A673 (cell line): Measurements from ENCODE around the gene A4GNT. TPM values are rescaled to one million over a fixed set of nuclear protein-coding genes. Genes with fewer than 3 reads are reported as not detected.
A peak's percentile ranks its signal among the peaks of the same experiment; 100 is the strongest.

Experiments
- BruUV-seq: library from RNA; stranded (reverse); fragments of 400-500 nt; replicated peaks from 2 replicates; lab custom pipeline; 2021; lab: Mats Ljungman, UMichigan
- CTCF ChIA-PET: fragments of 300-600 bp; sonication (Branson Sonifier 250); formaldehyde crosslinking; loops from one replicate; lab custom pipeline; 2022; ENCODE audit warnings: antibody characterized with exemption; lab: Charles Lee
- POLR2A ChIA-PET: fragments of 300-600 bp; sonication (Branson Sonifier 250); formaldehyde crosslinking; loops from one replicate; lab custom pipeline; 2022; ENCODE audit warnings: antibody characterized with exemption; ENCODE audit not compliant: low non-redundant PET; lab: Charles Lee
- DNase-seq: peaks from one replicate; pipeline ENCODE4 v3.0.0-alpha.2; 2015; ENCODE audit warnings: low spot score
- H3K27ac ChIP-seq: fragments of 200-600 bp; sonication (generic); 2 replicates; pipeline ENCODE4 v1.5.1; 2016; ENCODE audit warnings: mixed run types, low read depth, mild to moderate bottlenecking, mixed read lengths, antibody characterized with exemption, low read length; ENCODE audit not compliant: poor library complexity, severe bottlenecking
- H3K27me3 ChIP-seq: fragments of 200-600 bp; sonication (generic); replicated peaks from 2 replicates; pipeline ENCODE4 v1.6.1; 2017; ENCODE audit warnings: mixed run types, low read depth, mild to moderate bottlenecking, mixed read lengths, antibody characterized with exemption, low read length; ENCODE audit not compliant: insufficient read depth, poor library complexity
- H3K36me3 ChIP-seq: fragments of 200-600 bp; sonication (generic); 2 replicates; pipeline ENCODE4 v1.6.1; 2016; ENCODE audit warnings: mixed run types, mild to moderate bottlenecking, mixed read lengths, antibody characterized with exemption, low read length; ENCODE audit not compliant: insufficient read depth, poor library complexity, severe bottlenecking
- H3K4me1 ChIP-seq: fragments of 200-600 bp; sonication (generic); 2 replicates; pipeline ENCODE4 v1.6.1; 2017; ENCODE audit warnings: mixed run types, mild to moderate bottlenecking, mixed read lengths, antibody characterized with exemption, low read length; ENCODE audit not compliant: insufficient read depth, poor library complexity, severe bottlenecking
- H3K4me3 ChIP-seq: fragments of 200-600 bp; sonication (generic); 2 replicates; pipeline ENCODE4 v1.5.1; 2016; ENCODE audit warnings: low read depth, mixed run types, mild to moderate bottlenecking, mixed read lengths, low read length; ENCODE audit not compliant: poor library complexity, severe bottlenecking
- H3K9me3 ChIP-seq: fragments of 200-600 bp; sonication (generic); 2 replicates; pipeline ENCODE4 v1.6.1; 2016; ENCODE audit warnings: mixed run types, low read depth, mild to moderate bottlenecking, mixed read lengths, antibody characterized with exemption, low read length; ENCODE audit not compliant: poor library complexity, severe bottlenecking
- EZH2 ChIP-seq: fragments of 200-600 bp; sonication (generic); IDR thresholded peaks from 2 replicates; pipeline ENCODE4 v1.6.1; 2017; ENCODE audit warnings: borderline replicate concordance, low read depth, mild to moderate bottlenecking, mixed read lengths, antibody characterized with exemption, low read length; ENCODE audit not compliant: poor library complexity, severe bottlenecking
- intact Hi-C: fragments of 100-400 bp; cut with micrococcal nuclease; formaldehyde crosslinking; loops from one replicate; pipeline ENCODE4 v1.10.0; 2022; ENCODE audit not compliant: unreplicated experiment
- total RNA-seq: library from RNA; stranded (reverse); gene quantifications from 2 replicates; pipeline ENCODE4 v1.2.3, GENCODE V29; 2021
- TF ChIP-seq, protein P1 (sequence below): fragments of 300-800, 200-600 bp; sonication (generic); conservative IDR thresholded peaks from 2 replicates; pipeline ENCODE4 v1.5.1; 2017; ENCODE audit warnings: low read depth, mild to moderate bottlenecking, antibody characterized with exemption, low read length, moderate library complexity, mixed read lengths

A4GNT gene
- total RNA-seq, 1 experiment from 2014 or later = not detected

DNA sequence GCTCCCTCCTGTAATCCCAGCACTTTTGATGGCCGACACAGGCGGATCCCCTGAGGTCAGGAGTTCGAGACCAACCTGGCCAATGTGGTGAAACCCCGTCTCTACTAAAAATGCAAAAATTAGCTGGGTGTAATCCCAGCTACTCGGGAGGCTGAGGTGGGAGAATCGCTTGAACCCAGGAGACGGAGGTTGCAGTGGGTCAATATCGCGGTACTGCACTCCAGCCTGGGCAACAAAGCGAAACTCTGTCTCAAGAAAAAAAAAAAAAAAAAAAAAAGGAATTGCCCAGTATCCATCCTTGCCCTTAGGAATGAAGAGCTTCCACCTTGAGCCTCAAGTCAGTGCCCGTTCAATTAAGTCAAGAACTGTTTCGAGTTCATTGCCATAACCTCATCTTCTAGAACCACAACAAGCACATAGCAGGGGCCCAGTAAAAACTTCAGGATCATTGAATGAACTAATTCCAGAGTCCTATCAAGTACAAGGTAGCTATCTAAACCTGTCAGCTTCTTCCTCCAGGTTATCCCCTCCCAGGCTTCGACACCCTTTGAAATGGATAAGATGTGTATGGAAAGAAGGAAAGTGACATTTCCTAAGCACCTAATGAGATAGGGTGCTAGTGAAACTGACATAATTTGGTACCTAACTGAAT lies 41.7 kb upstream of the A4GNT start:
- ChIA-PET POLR2A (interaction anchor here (0.8 kb wide), 1 partner anchor 41 kb away, joined by 5 read pairs; no protein-coding TSS in a partner anchor), CTCF (interaction anchor here (0.6 to 0.7 kb wide), 2 partner anchors 11 to 97 kb away, joined by 4 to 7 read pairs; no protein-coding TSS in a partner anchor)
- peak overlapping the region; percentile 83 for H3K4me3 ChIP-seq
- H3K27me3 ChIP-seq = no peaks in the 10 kb centered on the region
- intact Hi-C loops = no loop called here
- TSS peak; percentile 37 for BruUV-seq
- no peaks in the 10 kb centered on the region for H3K9me3 ChIP-seq
- peaks cover 30% of the 10 kb centered on the region for H3K36me3 ChIP-seq
- TF ChIP-seq, protein P1, sequence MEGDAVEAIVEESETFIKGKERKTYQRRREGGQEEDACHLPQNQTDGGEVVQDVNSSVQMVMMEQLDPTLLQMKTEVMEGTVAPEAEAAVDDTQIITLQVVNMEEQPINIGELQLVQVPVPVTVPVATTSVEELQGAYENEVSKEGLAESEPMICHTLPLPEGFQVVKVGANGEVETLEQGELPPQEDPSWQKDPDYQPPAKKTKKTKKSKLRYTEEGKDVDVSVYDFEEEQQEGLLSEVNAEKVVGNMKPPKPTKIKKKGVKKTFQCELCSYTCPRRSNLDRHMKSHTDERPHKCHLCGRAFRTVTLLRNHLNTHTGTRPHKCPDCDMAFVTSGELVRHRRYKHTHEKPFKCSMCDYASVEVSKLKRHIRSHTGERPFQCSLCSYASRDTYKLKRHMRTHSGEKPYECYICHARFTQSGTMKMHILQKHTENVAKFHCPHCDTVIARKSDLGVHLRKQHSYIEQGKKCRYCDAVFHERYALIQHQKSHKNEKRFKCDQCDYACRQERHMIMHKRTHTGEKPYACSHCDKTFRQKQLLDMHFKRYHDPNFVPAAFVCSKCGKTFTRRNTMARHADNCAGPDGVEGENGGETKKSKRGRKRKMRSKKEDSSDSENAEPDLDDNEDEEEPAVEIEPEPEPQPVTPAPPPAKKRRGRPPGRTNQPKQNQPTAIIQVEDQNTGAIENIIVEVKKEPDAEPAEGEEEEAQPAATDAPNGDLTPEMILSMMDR = no peak
- TF ChIP-seq EZH2 = no peak
- peaks cover 13% of the 10 kb centered on the region for H3K4me1 ChIP-seq
- H3K27ac ChIP-seq = peak overlapping the region; percentile 87
- no peak for DNase-seq

DNA sequence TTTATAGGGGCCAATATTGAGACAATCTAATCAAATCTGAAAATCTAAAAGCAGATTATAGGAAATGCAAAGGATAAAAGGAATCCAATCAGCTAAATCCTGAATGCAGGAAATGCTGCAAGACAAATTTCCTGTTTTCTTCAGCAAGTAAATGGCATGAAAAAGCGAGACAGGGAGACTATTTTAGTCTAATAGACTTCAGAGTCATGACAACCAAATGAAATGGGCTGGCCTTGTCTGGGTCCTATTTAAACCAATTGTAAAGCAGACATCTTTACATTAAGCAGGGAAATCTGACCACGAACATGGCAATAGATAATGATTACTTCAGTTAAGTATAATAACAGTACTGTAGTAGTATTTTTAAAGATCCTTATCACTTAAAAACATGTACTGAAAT lies 40.4 kb upstream of the A4GNT start:
- TF ChIP-seq, protein P1 = no peak
- no peak for TF ChIP-seq EZH2
- H3K27me3 ChIP-seq = no peaks in the 10 kb centered on the region
- POLR2A ChIA-PET = no interaction called here
- peaks cover 13% of the 10 kb centered on the region for H3K4me1 ChIP-seq
- peaks cover 41% of the 10 kb centered on the region for H3K36me3 ChIP-seq
- peak overlapping the region; percentile 29 for H3K27ac ChIP-seq
- BruUV-seq = no TSS peak
- intact Hi-C loops = no loop called here
- peak overlapping the region; percentile 83 for H3K4me3 ChIP-seq
- no peaks in the 10 kb centered on the region for H3K9me3 ChIP-seq
- CTCF ChIA-PET = no interaction called here
- peak; percentile 66 for DNase-seq

DNA sequence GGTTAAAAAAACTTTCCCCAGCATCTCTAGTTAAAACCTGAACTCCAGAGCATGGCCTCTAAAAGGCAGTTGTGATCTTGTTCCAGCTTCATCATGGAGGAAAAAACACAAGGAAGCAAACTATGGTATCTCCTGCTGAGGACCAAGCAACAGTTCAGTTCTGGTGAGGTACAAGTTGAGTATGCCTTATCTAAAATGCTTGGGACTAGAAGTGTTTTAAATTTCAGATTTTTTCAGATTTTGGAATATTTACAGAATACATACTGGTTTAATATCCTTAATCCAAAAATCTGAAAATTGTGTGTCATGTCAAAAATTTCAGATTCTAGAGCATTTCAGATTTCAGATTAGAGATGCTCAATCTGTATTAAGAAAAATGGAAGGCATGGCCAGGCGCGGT lies 32.9 kb upstream of the A4GNT start:
- H3K9me3 ChIP-seq = no peaks in the 10 kb centered on the region
- H3K27me3 ChIP-seq = no peaks in the 10 kb centered on the region
- no peak overlapping the region for H3K4me3 ChIP-seq
- TF ChIP-seq, protein P1 = no peak
- no peak for TF ChIP-seq EZH2
- ChIA-PET POLR2A (no interaction called here), CTCF (interaction anchor here (0.6 kb wide), 1 partner anchor 46 kb away, joined by 3 read pairs; no protein-coding TSS in a partner anchor)
- peaks cover 8% of the 10 kb centered on the region for H3K4me1 ChIP-seq
- H3K27ac ChIP-seq = no peak overlapping the region
- no peak for DNase-seq
- peaks cover 71% of the 10 kb centered on the region for H3K36me3 ChIP-seq
- intact Hi-C loops = no loop called here
- BruUV-seq = no TSS peak
